Effector memory CD4-positive, alpha-beta T cell (primary cell): ENCODE measurements around the gene SMAD9.

Experiments
- DNase-seq, 3 donors: peaks; one replicate each; pipeline ENCODE4 v3.0.0-alpha.2; 2020
- H3K27ac ChIP-seq: 2 replicates; pipeline ENCODE4 v1.7.0; 2013; ENCODE audit warnings: mild to moderate bottlenecking, low read length, moderate library complexity; ENCODE audit not compliant: insufficient read depth, poor library complexity, severe bottlenecking
- H3K27me3 ChIP-seq: replicated peaks from 2 replicates; pipeline ENCODE4 v1.7.0; 2013; ENCODE audit warnings: mild to moderate bottlenecking, low read length; ENCODE audit not compliant: insufficient read depth, control insufficient read depth, poor library complexity, severe bottlenecking
- H3K36me3 ChIP-seq: 2 replicates; pipeline ENCODE4 v1.7.0; 2013; ENCODE audit warnings: mild to moderate bottlenecking, low read length, moderate library complexity; ENCODE audit not compliant: control insufficient read depth, insufficient read depth
- H3K4me1 ChIP-seq: 2 replicates; pipeline ENCODE4 v1.7.0; 2013; ENCODE audit warnings: low read length, mild to moderate bottlenecking; ENCODE audit not compliant: control insufficient read depth, insufficient read depth, poor library complexity, severe bottlenecking
- H3K4me3 ChIP-seq: 2 replicates; pipeline ENCODE4 v1.7.0; 2013; ENCODE audit warnings: low read length, low read depth, mild to moderate bottlenecking; ENCODE audit not compliant: insufficient read depth, poor library complexity, severe bottlenecking
- H3K9me3 ChIP-seq: 2 replicates; pipeline ENCODE4 v1.7.0; 2013; ENCODE audit warnings: mild to moderate bottlenecking, low read length, moderate library complexity; ENCODE audit not compliant: control insufficient read depth

SMAD9 gene

GRCh38 chr13:36921631-36922301 is 1.7 kb upstream of the SMAD9 start:
- no peaks in the 10 kb centered on the region for H3K4me1 ChIP-seq
- H3K27me3 ChIP-seq, result peaks cover 4% of the 10 kb centered on the region
- H3K9me3 ChIP-seq, result no peaks in the 10 kb centered on the region
- no peaks in the 10 kb centered on the region for H3K36me3 ChIP-seq
- no peak for DNase-seq
- no peak overlapping the region for H3K4me3 ChIP-seq
- no peak overlapping the region for H3K27ac ChIP-seq

- H3K27me3 ChIP-seq, result peaks cover 4% of the 10 kb centered on the region
Observed at GRCh38 chr13:36920616-36921185, 663 bp upstream of the SMAD9 start.

DNA sequence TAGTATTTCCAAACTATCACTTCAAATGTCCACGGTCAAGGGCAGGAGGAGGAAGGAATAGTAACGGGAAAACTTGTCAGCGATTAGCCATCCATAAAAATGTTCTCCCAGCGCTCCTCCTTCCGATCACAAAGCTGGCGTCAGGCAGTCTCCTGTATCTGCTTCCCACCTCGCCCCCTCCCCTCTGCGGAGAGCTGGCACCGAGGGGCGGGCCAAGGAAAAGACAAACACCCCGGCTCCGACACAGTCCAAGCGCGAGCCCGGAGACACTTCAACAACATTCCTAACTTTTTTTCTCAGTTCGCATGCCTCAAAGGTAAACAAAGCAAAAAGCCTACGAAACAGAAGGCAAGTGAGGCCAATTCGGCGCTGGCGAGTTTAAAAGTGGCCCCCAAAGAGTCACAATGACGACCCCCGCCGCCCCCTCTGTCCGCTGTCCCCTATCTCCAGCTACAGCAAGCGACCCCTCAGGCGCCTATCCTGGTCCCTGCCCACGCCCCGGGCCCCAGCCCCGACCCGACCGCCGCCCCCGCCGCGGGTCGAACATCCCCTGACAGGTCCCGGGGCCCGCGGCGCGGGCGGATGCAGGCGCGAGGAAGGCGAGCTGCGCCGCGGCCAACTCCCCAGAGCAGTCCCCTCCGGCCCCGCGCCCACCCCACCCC is 736 bp downstream of the SMAD9 start:
- DNase-seq, result no peak
- Histone ChIP-seq H3K4me1 (no peaks in the 10 kb centered on the region), H3K27ac (no peak overlapping the region), H3K27me3 (peaks cover 4% of the 10 kb centered on the region), H3K4me3 (no peak overlapping the region), H3K9me3 (no peaks in the 10 kb centered on the region), H3K36me3 (no peaks in the 10 kb centered on the region)

More at GRCh38 chr13:36920616-36921185, 663 bp upstream of the SMAD9 start:
- Histone ChIP-seq H3K4me1 (no peaks in the 10 kb centered on the region), H3K27ac (no peak overlapping the region), H3K36me3 (no peaks in the 10 kb centered on the region), H3K9me3 (no peaks in the 10 kb centered on the region), H3K4me3 (no peak overlapping the region)
- DNase-seq, result no peak

GRCh38 chr13:36918246-36919131 is 1.5 kb downstream of the SMAD9 start:
- no peak overlapping the region for H3K4me3 ChIP-seq
- no peaks in the 10 kb centered on the region for H3K36me3 ChIP-seq
- peaks cover 4% of the 10 kb centered on the region for H3K27me3 ChIP-seq
- no peaks in the 10 kb centered on the region for H3K9me3 ChIP-seq
- no peak for DNase-seq
- no peak overlapping the region for H3K27ac ChIP-seq
- no peaks in the 10 kb centered on the region for H3K4me1 ChIP-seq

- H3K9me3 ChIP-seq, result no peaks in the 10 kb centered on the region
- H3K27ac ChIP-seq, result no peak overlapping the region
- H3K27me3 ChIP-seq, result peaks cover 4% of the 10 kb centered on the region
- H3K36me3 ChIP-seq, result no peaks in the 10 kb centered on the region
- no peak overlapping the region for H3K4me3 ChIP-seq
- no peaks in the 10 kb centered on the region for H3K4me1 ChIP-seq
- DNase-seq, result no peak
Observed at GRCh38 chr13:36917311-36917710, 2.7 kb downstream of the SMAD9 start.

- Histone ChIP-seq H3K27me3 (peaks cover 4% of the 10 kb centered on the region), H3K36me3 (no peaks in the 10 kb centered on the region), H3K9me3 (no peaks in the 10 kb centered on the region), H3K27ac (no peak overlapping the region), H3K4me3 (no peak overlapping the region), H3K4me1 (no peaks in the 10 kb centered on the region)
- no peak for DNase-seq
Observed at GRCh38 chr13:36915896-36916640, 4.0 kb downstream of the SMAD9 start.

DNA sequence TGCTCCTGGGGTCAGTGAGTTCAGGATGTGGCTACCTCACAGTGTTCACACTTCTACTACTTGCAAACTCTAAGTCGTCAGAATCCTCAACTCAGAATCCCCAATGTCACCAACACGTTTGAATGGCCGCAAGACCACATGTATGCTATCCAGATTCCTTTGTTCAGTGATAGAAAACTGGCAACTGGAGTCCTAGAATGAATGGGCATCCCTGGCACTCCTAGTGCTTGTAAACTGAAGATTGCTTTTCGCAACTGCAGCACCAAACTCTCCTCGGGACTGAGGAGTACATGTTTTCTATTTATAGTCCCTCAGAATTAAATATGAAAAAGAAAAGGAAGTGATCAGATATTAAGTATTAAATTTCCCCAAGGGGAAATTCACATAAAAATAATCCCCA is 4.9 kb downstream of the SMAD9 start:
- DNase-seq, result no peak
- H3K4me1 ChIP-seq, result no peaks in the 10 kb centered on the region
- no peak overlapping the region for H3K4me3 ChIP-seq
- no peaks in the 10 kb centered on the region for H3K36me3 ChIP-seq
- H3K27me3 ChIP-seq, result no peaks in the 10 kb centered on the region
- no peak overlapping the region for H3K27ac ChIP-seq
- H3K9me3 ChIP-seq, result no peaks in the 10 kb centered on the region

GRCh38 chr13:36914648-36915047 is 5.4 kb downstream of the SMAD9 start:
- Histone ChIP-seq H3K4me3 (no peak overlapping the region), H3K36me3 (no peaks in the 10 kb centered on the region), H3K4me1 (no peaks in the 10 kb centered on the region), H3K9me3 (no peaks in the 10 kb centered on the region), H3K27ac (no peak overlapping the region), H3K27me3 (no peaks in the 10 kb centered on the region)
- DNase-seq, result no peak

- Histone ChIP-seq H3K27ac (no peak overlapping the region), H3K27me3 (no peaks in the 10 kb centered on the region), H3K9me3 (no peaks in the 10 kb centered on the region), H3K4me3 (no peak overlapping the region), H3K36me3 (no peaks in the 10 kb centered on the region), H3K4me1 (no peaks in the 10 kb centered on the region)
- DNase-seq, result no peak
Observed at GRCh38 chr13:36913463-36913862, 6.6 kb downstream of the SMAD9 start.
